ENCODE results near the gene PTGR3.
A peak's percentile ranks its signal among the peaks of the same experiment; 100 is the strongest.

PTGR3 gene

DNA sequence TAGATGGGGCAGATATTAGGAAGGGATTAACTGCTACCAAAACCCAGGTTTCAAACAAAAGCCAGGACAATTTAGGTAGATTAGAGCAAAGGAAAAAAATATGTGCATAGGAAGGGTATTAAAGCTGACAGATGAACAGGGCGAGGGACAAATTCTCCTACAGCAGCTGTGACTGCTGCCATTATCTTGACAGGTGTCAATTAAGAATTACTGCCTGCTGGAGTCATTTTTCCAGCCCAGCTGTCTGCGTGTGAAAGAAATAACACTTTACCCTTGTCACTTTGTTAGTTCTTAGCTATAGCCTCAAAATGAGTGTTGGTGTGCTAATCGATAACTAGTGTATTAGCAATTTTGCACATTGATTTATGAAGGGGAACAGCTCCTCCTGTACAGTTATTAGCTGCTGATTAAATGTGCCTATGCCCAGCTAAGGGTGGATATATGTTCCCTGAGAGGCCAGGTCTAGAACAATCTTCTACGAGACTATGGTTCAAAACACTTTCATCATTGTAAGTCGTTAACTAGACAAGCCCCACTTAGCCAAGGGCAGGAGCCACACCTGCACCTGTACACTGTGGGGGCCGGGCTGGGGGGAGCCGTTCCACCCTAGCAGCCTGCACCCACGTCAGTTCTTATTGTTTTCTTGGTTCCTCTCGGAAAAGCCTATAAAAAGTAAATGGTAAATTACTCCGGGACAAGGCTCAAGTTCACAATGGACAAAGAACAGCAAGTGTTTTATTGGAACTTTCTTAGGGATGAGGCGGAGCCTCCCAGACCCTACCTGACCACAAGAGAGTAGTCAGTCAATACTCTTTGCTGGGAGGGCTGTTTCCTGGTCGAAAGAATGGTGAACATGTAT is 9.4 kb upstream of the PTGR3 start (continued):
- TF ChIP-seq, protein P1, sequence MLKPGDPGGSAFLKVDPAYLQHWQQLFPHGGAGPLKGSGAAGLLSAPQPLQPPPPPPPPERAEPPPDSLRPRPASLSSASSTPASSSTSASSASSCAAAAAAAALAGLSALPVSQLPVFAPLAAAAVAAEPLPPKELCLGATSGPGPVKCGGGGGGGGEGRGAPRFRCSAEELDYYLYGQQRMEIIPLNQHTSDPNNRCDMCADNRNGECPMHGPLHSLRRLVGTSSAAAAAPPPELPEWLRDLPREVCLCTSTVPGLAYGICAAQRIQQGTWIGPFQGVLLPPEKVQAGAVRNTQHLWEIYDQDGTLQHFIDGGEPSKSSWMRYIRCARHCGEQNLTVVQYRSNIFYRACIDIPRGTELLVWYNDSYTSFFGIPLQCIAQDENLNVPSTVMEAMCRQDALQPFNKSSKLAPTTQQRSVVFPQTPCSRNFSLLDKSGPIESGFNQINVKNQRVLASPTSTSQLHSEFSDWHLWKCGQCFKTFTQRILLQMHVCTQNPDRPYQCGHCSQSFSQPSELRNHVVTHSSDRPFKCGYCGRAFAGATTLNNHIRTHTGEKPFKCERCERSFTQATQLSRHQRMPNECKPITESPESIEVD (tag by site-specific recombination; IDR thresholded peaks at IDR 0.05), result peak; percentile 61
- TF ChIP-seq ZFP37 (tag by site-specific recombination; IDR thresholded peaks at IDR 0.05) (no peak), ZNF394 (tag by site-specific recombination; IDR thresholded peaks at IDR 0.05; ENCODE audit: borderline replicate concordance) (no peak), FEZF1 (tag by site-specific recombination; IDR thresholded peaks at IDR 0.05) (peak; percentile 41), ZNF138 (tag by site-specific recombination; IDR thresholded peaks at IDR 0.05; ENCODE audit: borderline replicate concordance) (no peak), GLIS1 (tag by site-specific recombination; IDR thresholded peaks at IDR 0.05) (peak; percentile 52), SP7 (tag by site-specific recombination; IDR thresholded peaks at IDR 0.05) (peak; percentile 53; the same call in 1 of the 2 replicates), IKZF3 (tag by site-specific recombination; IDR thresholded peaks at IDR 0.05) (peak; percentile 16; the same call in 1 of the 2 replicates), ZNF843 (tag by site-specific recombination; IDR thresholded peaks at IDR 0.05) (no peak), YY2 (tag by site-specific recombination; IDR thresholded peaks at IDR 0.05) (no peak), ZNF677 (tag by site-specific recombination; IDR thresholded peaks at IDR 0.05) (no peak), ZFHX2 (tag by site-specific recombination; conservative IDR thresholded peaks at IDR 0.05) (0 out of 2 replicates have a peak, but pooled peaks have one; percentile 20), ZNF600 (tag by site-specific recombination; IDR thresholded peaks at IDR 0.05) (no peak)
- TF ChIP-seq, protein P2, sequence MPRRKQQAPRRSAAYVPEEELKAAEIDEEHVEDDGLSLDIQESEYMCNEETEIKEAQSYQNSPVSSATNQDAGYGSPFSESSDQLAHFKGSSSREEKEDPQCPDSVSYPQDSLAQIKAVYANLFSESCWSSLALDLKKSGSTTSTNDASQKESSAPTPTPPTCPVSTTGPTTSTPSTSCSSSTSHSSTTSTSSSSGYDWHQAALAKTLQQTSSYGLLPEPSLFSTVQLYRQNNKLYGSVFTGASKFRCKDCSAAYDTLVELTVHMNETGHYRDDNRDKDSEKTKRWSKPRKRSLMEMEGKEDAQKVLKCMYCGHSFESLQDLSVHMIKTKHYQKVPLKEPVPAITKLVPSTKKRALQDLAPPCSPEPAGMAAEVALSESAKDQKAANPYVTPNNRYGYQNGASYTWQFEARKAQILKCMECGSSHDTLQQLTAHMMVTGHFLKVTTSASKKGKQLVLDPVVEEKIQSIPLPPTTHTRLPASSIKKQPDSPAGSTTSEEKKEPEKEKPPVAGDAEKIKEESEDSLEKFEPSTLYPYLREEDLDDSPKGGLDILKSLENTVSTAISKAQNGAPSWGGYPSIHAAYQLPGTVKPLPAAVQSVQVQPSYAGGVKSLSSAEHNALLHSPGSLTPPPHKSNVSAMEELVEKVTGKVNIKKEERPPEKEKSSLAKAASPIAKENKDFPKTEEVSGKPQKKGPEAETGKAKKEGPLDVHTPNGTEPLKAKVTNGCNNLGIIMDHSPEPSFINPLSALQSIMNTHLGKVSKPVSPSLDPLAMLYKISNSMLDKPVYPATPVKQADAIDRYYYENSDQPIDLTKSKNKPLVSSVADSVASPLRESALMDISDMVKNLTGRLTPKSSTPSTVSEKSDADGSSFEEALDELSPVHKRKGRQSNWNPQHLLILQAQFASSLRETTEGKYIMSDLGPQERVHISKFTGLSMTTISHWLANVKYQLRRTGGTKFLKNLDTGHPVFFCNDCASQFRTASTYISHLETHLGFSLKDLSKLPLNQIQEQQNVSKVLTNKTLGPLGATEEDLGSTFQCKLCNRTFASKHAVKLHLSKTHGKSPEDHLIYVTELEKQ (tag by site-specific recombination; IDR thresholded peaks at IDR 0.05; ENCODE audit: borderline replicate concordance), result peak; percentile 50; the same call in 1 of the 2 replicates
- TF ChIP-seq, protein P3, sequence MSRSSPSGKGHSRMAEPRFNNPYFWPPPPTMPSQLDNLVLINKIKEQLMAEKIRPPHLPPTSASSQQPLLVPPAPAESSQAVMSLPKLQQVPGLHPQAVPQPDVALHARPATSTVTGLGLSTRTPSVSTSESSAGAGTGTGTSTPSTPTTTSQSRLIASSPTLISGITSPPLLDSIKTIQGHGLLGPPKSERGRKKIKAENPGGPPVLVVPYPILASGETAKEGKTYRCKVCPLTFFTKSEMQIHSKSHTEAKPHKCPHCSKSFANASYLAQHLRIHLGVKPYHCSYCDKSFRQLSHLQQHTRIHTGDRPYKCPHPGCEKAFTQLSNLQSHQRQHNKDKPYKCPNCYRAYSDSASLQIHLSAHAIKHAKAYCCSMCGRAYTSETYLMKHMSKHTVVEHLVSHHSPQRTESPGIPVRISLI (tag by site-specific recombination; IDR thresholded peaks at IDR 0.05), result no peak

DNA sequence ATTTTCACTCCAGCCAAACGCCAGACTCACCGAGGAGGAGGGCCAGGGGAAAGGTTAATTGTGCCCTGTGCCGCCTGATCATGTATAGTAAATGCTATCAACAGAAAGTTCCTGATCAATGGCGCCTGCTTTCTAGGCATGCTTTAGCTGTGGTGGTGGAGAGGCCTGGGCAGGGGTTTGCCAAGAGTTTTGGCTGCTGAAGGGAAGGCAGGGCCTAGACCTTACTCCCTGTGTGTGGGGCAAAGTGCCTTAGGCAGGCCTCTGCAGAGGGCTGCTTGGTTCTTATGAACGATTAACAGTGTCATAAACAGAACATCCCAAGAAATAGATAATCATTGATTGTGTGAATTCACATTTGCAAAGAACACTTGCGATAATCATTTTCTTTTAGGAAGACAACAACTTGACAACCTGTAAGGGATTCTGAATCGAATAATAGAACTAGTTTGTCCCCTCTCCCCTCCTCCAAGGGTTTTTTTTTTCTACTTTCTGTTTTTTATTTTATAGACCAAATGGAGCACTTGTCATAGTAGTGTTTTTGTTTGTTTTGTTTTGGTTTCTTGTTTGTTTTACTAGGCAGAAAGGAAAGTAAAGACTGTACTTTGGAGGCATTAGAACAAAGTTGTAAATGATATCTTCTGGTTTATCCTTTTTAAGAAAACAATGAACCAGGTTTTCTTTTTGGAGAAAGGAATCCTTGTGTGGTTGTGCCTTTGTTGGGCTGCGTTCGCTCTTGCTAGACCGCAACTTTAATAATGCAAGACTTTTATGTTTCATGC is 8.2 kb upstream of the PTGR3 start:
- Histone ChIP-seq H3K9me3 (ENCODE audit: control insufficient read depth, insufficient read depth, low read depth, low read length) (no peaks in the 10 kb centered on the region), H3K4me3 (ENCODE audit: low read depth, low read length) (no peak overlapping the region), H3K27ac (ENCODE audit: extremely low read depth, low read depth, low read length) (peak overlapping the region; percentile 66), H3K36me3 (ENCODE audit: control insufficient read depth in 2 of 2, insufficient read depth in 1 of 2, low read length in 2 of 2) (no peaks in the 10 kb centered on the region), H3K4me1 (ENCODE audit: control insufficient read depth, insufficient read depth, low read length) (peaks cover 73% of the 10 kb centered on the region)
- TF ChIP-seq, protein P4, sequence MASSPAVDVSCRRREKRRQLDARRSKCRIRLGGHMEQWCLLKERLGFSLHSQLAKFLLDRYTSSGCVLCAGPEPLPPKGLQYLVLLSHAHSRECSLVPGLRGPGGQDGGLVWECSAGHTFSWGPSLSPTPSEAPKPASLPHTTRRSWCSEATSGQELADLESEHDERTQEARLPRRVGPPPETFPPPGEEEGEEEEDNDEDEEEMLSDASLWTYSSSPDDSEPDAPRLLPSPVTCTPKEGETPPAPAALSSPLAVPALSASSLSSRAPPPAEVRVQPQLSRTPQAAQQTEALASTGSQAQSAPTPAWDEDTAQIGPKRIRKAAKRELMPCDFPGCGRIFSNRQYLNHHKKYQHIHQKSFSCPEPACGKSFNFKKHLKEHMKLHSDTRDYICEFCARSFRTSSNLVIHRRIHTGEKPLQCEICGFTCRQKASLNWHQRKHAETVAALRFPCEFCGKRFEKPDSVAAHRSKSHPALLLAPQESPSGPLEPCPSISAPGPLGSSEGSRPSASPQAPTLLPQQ (tag by site-specific recombination; IDR thresholded peaks at IDR 0.05), result 0 out of 2 replicates have a peak, but pooled peaks have one; percentile 6
- TF ChIP-seq, protein P1 (tag by site-specific recombination; IDR thresholded peaks at IDR 0.05), result peak; percentile 43; the same call in 1 of the 2 replicates
- TF ChIP-seq FEZF1 (tag by site-specific recombination; IDR thresholded peaks at IDR 0.05) (peak; percentile 59), ZNF660 (tag by site-specific recombination; IDR thresholded peaks at IDR 0.05) (no peak), ZNF335 (tag by site-specific recombination; conservative IDR thresholded peaks at IDR 0.05) (peak; percentile 12; the same call in 1 of the 2 replicates), GLIS1 (tag by site-specific recombination; IDR thresholded peaks at IDR 0.05) (peak; percentile 33; the same call in 1 of the 2 replicates)
- ChIA-PET CTCF (no interaction called here), POLR2A (no interaction called here)
